Astrocyte (in vitro differentiated cells and primary cell): ENCODE results near the gene MMP23B.
"Not testable (repeated sequence)": the region's sequence is repeated elsewhere in the genome, so short reads cannot be mapped to it uniquely, and the experiment has no call there.

Source experiments
- CTCF ChIP-seq: IDR thresholded peaks from 2 replicates; pipeline ENCODE4 v1.5.1; 2011; ENCODE audit warnings: low read depth, mild to moderate bottlenecking, inconsistent platforms, low read length, moderate library complexity; ENCODE audit not compliant: insufficient read depth
- EZH2 ChIP-seq: IDR thresholded peaks from 2 replicates; pipeline ENCODE4 v1.6.1; 2012; ENCODE audit warnings: mild to moderate bottlenecking, low read length, inconsistent platforms; ENCODE audit not compliant: insufficient read depth

GRCh38 chr1:1676087-1676486 is 44.1 kb downstream of the MMP23B start:
- TF ChIP-seq CTCF, EZH2: not testable (repeated sequence)
